RWPE1 (cell line): ENCODE data around the gene GHRL.
"Not testable (repeated sequence)": the region's sequence is repeated elsewhere in the genome, so short reads cannot be mapped to it uniquely, and the experiment has no call there.

Experiments used
- CTCF ChIA-PET: fragments of 350-600 bp; sonication (Branson Sonifier 250); formaldehyde crosslinking; extraction: SDS; loops from one replicate; lab custom pipeline; 2021; lab: Yijun Ruan, JAX
- POLR2A ChIA-PET: fragments of 400-600 bp; formaldehyde crosslinking; extraction: SDS; loops from one replicate; lab custom pipeline; 2020; ENCODE audit warnings: antibody characterized with exemption; ENCODE audit not compliant: low non-redundant PET; lab: Yijun Ruan, JAX
- DNase-seq: peaks from one replicate; pipeline ENCODE4 v3.0.0; 2012; ENCODE audit warnings: low spot score
- H3K27ac ChIP-seq: fragments of 450-650 bp; 2 replicates; pipeline ENCODE4 v1.5.1; 2017
- TF ChIP-seq, protein P1 (sequence below): fragments of 450-650 bp; conservative IDR thresholded peaks from 2 replicates; pipeline ENCODE4 v1.5.1; 2017; ENCODE audit warnings: low read depth, mild to moderate bottlenecking

GHRL gene

GRCh38 chr3:10268116-10268515 is 24.6 kb downstream of the GHRL start:
- TF ChIP-seq, protein P1, sequence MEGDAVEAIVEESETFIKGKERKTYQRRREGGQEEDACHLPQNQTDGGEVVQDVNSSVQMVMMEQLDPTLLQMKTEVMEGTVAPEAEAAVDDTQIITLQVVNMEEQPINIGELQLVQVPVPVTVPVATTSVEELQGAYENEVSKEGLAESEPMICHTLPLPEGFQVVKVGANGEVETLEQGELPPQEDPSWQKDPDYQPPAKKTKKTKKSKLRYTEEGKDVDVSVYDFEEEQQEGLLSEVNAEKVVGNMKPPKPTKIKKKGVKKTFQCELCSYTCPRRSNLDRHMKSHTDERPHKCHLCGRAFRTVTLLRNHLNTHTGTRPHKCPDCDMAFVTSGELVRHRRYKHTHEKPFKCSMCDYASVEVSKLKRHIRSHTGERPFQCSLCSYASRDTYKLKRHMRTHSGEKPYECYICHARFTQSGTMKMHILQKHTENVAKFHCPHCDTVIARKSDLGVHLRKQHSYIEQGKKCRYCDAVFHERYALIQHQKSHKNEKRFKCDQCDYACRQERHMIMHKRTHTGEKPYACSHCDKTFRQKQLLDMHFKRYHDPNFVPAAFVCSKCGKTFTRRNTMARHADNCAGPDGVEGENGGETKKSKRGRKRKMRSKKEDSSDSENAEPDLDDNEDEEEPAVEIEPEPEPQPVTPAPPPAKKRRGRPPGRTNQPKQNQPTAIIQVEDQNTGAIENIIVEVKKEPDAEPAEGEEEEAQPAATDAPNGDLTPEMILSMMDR, result no peak
- no peak for DNase-seq
- CTCF ChIA-PET, result no interaction called here
- H3K27ac ChIP-seq, result no peak overlapping the region
- POLR2A ChIA-PET, result no interaction called here

DNA sequence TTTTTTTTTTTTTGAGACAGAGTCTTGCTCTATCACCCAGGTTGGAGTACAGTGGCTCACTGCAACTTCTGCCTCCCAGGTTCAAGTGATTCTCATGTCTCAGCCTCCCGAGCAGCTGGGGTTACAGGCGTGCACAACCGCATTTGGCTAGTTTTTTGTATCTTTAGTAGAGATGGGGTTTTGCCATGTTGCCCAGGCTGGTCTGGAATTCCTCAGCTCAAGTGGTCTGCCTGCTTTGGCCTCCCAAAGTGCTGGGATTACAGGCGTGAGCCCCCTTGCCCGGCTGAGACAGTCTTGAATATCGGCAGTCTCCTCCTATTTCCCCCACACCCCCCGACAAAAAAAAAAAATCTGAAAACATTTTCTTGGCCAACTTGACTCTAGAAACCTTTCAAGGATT is 25.8 kb downstream of the GHRL start:
- POLR2A ChIA-PET, H3K27ac ChIP-seq, CTCF ChIA-PET, DNase-seq: not testable (repeated sequence)

GRCh38 chr3:10265833-10266232 is 26.9 kb downstream of the GHRL start:
- no peak for DNase-seq
- POLR2A ChIA-PET, result interaction anchor here (0.6 kb wide), 1 partner anchor 963 kb away, joined by 5 read pairs; no protein-coding TSS in a partner anchor
- H3K27ac ChIP-seq, result no peak overlapping the region
- TF ChIP-seq, protein P1, result no peak
- CTCF ChIA-PET, result interaction anchor here (0.5 to 0.6 kb wide), 2 partner anchors 15 to 239 kb away, joined by 3 read pairs; partner anchors contain the start of gene ATP2B2

- ChIA-PET CTCF (interaction anchor here (0.7 kb wide), 1 partner anchor 13 kb away, joined by 3 read pairs; no protein-coding TSS in a partner anchor), POLR2A (no interaction called here)
- H3K27ac ChIP-seq, result peak overlapping the region; percentile 19; the same call in 1 of the 2 replicates
- TF ChIP-seq, protein P1, result peak; percentile 37
- DNase-seq, result peak; percentile 43
Observed at GRCh38 chr3:10263646-10264363, 28.9 kb downstream of the GHRL start.

DNA sequence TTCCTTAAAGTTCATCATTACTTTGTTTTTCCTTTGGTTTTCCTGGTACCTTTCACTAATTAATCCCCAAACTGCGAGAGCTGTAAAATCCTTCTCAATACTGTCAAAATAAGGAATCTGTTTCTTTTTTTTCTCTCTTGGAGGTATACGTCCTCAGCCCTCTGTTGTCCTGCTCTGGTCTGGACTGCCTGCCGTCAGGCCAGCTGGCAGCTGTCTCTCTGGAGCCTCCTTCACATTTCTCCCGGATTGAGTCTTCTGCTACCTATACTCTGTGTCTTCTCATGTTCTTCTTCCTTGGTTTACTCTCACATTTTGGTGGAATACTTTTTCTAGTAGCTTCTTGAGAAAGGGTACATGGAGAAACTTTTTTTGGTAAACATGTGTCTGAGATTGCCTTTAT is 30.7 kb downstream of the GHRL start:
- CTCF ChIA-PET, result interaction anchor here (0.6 kb wide), 1 partner anchor 151 kb away, joined by 3 read pairs; no protein-coding TSS in a partner anchor
- POLR2A ChIA-PET, result no interaction called here
- H3K27ac ChIP-seq, result no peak overlapping the region
- DNase-seq, result no peak
- TF ChIP-seq, protein P1, result no peak

DNA sequence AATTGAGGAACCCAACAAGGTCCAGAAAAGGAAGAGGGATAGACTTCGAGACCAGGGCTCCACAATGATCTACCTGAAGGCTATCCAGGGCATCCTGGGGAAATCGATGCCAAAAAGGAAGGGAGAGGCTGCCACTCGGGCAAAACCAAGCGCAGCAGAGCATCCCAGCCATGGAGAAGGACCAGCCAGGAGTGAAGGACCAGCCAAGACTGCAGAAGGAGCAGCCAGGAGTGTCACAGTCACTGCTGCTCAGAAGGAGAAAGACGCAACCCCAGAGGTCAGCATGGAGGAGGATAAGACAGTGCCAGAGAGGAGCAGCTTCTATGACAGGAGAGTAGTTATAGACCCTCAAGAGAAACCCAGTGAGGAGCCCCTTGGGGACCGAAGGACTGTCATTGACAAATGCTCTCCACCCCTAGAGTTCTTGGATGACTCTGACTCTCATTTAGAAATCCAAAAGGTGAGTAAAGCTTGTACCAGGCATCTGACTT is 32.5 kb downstream of the GHRL start:
- POLR2A ChIA-PET, result no interaction called here
- CTCF ChIA-PET, result no interaction called here
- no peak overlapping the region for H3K27ac ChIP-seq
- DNase-seq, result no peak
- TF ChIP-seq, protein P1, result no peak

- TF ChIP-seq, protein P1, result no peak
- POLR2A ChIA-PET, result no interaction called here
- no peak overlapping the region for H3K27ac ChIP-seq
- CTCF ChIA-PET, result no interaction called here
- no peak for DNase-seq
Observed at GRCh38 chr3:10259798-10260197, 32.9 kb downstream of the GHRL start.
